HG03558 (cell line): ENCODE data around the gene KCNT1.

Experiments
- ATAC-seq: cut with Tn5 transposase; IDR thresholded peaks from one replicate; pipeline ENCODE4 v1.9.1; 2021; ENCODE audit warnings: moderate number of reproducible peaks; ENCODE audit not compliant: unreplicated experiment; ENCODE audit errors: extremely low read depth

Gene KCNT1

DNA sequence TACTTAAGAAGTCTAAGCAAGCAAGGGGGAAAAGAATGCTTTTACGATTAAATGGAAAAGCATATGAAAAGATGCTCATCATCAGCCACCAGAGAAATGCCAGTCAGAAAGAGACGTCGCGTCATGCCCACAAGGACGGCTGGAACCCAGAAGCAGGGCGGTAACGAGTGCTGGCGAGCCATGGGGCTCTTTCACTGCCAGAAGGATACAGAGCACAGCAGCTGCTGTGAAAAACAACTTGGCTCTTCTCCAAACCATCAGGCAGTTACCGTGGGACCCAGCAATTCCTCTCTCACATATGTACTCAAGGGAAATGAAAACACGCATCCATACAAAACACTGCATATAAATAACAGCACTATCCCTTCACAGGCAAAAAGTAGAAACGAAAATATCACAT lies 109.8 kb downstream of the KCNT1 start:
- ATAC-seq, result no peak

DNA sequence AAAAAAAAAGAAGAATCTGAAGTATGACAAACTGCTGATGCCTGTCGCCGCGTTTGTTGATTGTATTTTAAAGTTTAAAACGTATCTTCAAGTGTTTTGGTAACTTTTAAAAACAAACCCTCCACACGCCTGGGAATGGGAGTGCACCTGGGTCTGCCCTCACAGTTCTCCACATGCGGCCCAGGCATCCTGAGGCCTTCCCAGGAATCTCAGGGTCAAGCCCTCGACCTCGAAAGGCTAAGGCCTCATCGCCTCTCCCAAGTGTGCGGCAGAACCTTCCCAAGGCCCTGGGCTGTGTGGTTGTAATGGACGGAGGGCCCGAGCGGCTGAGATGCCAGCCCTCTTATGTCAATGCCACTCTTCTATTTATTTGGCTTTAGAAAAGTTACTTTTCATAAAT lies 111.0 kb downstream of the KCNT1 start:
- no peak for ATAC-seq

DNA sequence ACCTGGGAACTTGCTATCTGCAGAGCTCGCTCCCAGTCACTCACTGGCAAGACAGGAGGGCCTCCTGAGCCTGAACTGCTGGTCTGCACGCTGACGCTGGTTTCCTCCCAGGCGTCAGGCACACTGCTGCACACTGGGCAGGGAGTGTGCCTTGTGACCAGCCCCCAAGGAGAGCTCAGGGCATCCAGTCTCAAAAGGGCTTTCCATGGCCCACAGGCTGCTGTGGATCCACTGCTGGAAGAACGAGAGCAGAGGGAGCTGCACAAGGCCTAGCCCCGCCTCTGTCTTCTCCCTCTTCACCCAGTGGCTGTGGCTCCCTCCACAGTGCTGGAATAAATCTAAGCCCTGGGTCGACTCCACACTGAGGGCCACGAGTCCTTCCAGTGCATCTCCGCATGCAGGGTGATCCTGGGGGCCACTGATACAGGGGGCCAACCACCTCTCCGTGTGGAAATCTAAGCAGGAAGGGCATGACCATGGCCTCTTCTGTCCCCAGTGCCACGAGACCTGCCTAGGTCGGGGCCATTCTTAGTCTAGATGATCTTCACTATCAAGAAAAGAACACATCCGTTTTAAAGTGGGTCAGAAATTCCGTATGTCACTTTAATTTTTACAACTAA lies 111.8 kb downstream of the KCNT1 start:
- no peak for ATAC-seq

DNA sequence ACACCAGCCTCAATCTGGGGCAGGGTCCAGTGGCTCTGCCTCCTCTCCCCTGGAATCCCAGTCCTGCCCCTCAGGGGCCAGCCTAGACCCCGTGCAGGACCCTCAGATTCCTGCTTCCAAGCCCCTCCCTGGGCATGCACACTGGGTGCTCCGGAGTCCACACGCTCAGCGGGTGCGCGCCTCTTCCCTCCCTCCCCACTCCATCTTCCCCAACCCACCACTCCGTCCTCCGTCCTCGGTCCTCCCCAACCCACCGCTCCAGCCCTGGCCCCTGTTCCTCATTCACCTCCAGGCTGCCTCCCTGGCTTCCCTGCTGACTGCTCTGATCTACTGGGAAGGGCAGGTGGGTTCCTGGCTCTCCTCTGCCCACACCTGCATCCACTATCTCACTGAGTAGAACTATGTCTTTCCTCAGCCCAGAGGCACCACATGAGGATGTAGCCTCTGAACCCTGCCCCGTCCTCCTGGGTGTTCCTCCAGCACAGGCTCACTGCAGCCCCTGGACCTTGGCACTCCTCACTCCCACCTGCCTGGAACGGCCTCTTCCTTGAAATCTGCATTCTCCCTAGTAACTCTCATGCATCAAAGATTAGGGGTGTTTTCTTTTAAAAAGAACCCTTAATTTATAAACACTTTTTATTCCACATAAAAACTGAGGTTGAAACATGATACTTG lies 112.6 kb downstream of the KCNT1 start:
- ATAC-seq, result no peak

DNA sequence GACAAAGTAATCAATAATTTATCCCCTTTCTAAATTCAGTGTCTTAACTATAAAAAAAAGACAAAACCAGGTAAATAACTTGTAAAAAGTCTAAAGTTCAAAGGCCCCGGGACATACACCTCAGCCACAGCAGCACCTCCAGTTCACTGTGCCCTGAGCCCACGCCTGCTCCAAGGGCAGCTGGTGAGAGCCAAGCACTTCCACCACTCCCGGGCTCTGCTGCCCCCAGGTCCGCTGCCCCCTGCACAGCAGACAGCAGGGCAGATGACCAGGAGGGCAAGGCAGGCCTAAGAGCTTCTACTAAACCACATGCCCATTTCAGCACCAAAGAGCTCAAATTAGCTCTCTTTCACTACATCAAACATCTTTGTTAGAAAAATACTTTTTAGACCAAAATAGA lies 113.4 kb downstream of the KCNT1 start:
- no peak for ATAC-seq

DNA sequence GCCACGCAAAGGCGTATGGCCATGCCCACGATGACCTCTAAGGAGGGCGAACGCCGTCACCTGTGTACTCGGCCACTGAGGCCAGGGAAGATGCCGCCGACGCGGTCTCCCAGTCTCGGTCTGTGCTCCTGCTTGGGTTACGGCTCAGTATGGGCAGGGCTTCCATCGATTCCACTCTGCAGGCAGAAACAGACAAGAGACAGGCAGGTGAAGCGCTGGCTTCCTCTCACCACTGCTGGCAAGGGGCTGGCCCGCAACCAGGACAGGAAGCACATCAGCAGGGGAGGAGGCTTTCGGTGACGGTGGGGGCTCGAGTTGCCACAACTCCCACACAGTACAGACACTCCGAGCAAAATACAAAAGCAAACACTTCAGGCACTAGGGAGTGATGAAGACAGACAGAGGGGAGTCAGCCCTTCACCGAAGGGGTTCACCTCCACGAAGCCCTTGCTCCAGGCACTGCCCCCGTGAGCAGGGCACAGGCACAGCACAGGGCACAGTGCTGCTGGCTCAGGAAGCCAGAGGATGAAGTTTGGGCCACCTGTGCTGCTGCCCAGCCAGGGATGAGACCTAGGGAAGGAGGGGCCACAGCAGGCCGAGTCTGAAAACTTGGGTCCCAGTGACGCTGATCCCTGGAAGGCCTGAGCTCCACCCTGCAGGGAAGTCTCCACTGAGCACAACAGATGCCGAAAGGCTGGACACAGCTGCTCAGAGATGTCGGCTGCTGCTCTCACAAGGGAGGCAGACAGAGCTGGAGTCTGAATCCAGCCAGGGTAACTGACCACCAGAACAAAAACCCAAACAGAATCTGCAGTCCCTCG lies 114.1 kb downstream of the KCNT1 start:
- ATAC-seq, result no peak

DNA sequence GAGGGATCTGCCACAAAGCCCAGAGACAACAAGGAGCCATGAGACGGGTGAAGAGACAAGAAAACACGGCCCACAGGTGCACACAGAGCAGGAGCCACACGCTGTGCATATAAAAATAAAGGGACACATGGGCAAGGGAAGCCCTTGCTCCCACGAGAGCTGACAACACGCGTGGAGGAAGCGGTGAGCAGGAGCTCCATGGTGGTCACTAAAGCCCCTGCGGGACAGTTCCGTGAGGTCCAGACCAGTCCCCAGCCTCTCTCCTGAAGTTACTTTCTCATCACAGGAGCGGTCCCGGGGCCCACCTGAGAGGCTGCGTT lies 114.6 kb downstream of the KCNT1 start:
- ATAC-seq, result no peak

DNA sequence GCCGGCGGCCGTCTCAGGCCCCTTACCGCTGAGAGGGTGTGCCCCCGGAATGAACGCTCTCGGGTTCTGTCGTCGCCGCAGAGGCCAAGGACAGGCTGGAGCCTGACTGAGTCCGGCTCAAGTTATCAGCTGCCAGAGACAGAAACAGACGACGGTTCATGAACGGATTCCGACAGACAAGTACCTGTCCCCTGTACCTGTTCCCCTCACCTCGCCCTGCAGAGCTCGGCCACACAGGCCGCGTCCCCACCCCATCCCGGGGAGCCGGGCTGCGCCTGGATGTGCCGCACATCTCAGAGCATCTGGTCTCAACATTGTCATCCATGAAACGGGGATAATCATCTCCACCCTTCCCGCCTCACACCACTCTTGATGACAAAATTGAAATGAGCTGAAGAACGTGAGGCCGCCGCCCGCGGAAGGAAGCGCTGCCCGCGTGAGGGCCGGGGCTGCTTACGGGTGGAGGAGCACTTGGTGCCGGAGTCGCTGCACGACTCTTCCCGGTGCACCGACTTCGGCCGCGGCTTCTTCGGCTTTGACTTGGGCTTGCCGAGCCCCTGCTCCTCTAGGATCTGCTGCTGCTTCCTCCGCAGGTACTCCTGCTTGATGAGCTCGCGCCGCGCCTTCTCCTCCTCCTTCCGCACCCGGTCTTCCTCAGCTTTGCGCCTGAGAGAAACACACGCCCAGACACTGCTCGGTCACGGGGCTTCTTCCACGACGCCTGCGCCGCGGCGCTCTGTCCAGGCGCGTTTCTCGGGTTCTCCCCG lies 116.1 kb downstream of the KCNT1 start:
- ATAC-seq, result no peak

DNA sequence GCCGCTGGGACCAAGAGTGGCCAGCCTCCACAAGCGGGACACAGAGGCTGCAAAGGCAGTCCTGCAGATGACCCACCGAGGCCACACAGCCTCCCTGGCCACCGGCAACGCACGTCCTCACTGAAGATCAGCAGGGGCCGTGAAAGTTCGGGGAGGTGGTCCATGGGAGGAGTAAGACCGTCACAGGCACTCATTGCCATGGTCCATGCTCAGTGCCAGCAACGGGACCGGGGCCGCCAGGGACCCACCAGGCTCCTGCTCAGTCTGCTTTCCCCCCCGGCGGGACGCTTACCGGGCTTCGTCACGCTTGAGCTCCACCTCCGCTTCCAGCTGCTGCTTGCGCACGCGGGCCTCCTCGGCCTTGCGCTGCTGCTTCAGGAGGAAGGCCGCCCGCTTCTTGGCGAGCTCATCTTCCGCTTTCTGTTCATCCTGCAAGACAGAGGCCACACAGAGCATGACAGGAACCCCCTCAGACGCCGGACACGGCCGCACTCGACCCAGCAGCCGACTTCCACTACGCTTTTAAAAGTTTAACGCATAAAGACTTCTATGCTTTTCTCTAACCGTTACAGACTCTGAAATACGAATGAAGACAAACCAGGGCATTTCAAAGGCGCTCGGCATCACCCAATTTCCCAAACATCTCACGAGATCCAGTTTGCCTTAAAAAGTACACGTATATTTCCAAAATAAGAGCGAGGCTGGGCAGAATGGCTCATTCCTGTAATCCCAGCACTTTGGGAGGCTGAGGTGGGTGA lies 116.9 kb downstream of the KCNT1 start:
- ATAC-seq, result no peak

DNA sequence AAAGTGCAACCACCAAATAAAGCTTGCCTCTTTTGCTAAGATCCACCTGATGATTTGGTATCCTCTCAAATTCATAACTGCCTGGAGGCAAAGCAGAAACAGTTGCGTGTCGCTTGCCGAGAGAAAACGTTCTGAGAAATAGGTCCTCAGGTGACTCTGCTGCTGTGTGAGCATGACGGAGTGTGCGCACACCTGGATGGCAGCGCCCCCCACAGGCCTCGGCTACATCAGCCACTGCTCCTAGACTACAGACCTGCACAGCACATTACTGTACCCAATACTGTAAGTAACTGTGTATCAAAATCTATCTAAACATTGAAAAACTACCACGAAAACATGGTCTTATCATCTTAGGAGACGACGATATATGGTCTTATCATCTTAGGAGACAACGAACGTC lies 117.9 kb downstream of the KCNT1 start:
- ATAC-seq, result no peak

DNA sequence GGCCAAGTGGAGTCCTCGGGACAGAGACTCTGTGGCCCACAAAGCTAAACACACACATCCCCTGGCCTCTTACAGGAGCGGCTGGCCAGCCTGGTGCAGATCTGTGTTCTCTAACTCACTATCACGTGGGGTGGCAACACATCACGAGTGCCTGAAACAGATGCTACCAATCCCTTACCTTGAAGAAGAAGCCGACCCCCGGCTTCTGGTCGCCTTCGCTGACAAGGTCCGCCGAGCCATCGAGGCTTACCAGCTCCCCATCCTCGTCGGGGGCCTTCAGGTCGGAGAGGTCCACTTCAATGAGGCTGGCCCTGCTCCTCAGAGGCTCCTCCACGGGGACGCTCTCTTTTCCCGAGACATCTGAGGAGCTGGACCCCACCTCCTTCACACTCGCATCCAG lies 118.7 kb downstream of the KCNT1 start:
- ATAC-seq, result no peak

DNA sequence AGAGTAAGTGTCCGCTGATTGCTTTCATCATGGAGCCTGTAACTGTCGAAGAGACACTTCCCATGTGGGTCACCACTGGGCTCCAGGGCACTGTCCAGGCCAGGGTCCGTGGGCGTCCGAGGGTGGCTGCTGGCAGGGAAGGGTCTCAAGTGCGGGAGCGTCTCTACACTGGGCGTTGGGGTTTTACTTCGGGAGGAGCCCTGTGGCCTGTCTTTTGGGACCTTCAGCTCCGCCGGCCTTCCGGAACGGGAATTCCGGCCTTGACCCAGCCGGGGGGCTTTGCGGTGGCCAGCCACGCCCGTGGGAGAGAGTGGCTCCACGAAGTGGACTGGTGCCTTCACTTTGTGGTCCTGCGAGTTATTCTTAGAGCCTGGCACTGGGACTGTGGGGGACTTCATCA lies 119.1 kb downstream of the KCNT1 start:
- ATAC-seq, result no peak

DNA sequence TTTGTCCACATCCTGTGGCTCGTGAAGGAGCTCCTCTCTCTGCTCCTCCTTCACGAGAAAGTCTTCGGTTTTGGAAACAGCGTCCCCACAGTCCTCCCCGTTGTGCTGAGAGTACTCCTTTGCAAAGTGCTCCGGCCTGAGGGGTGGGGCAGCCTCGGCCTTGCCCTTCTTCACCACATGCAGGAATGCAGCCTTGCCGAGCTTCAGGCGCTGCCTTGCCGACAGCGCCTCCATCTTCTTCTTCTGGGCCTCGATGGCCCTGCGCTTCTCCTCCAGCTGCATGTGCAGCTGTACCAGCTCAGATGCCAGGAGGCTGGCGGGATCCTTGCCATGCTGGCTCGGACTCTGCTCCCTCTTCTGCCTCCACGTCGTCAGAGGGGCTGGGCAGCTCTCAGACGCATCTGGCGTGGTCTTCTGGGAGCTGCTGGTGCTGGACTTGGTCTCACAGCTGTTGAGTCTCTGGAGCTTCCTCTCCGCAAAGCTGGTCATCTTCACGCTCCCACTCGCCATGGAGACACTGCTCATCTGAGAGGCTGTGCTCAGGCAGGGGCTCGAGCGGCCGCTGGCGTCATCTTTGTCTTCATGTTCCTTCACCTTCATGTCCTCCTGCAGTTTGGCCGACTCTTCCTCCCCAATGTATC lies 119.9 kb downstream of the KCNT1 start:
- no peak for ATAC-seq

DNA sequence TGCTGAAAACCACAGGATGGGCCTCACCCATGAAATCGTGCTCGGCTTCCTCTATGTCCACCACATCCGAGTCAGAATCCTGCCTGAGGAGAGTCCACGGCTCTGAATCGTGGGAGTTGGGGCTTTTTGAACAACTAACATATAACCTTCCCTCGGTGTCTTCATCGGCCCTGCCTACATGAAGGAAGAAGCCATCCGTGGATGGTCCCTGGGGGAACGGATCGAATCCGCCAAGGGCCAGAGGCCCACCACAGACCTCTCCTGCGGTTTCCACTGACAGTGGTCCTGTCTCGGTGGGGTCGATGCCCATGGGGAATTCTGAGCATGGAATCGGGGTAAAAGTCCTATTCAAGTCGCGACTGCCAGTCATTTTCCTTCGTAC lies 120.4 kb downstream of the KCNT1 start:
- ATAC-seq, result no peak

DNA sequence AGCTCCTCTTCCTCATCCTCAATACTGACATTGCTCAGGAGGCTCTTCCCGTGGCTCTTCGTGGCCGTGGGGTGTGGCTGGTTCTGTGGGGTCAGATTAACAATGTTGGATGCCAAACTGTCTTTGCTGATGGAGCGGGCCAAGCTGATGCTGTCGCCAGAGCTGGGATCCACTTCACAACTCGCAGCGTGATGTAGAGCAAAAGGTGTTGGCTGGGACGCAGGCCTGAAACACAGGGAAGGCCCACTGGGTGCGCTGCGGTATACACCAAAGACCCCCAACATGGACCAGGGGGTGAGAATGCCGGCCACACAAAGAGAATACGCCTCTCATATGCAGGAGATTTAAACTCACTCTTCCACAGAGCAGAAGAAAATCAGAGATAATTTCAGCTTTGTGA lies 121.1 kb downstream of the KCNT1 start:
- ATAC-seq, result no peak

DNA sequence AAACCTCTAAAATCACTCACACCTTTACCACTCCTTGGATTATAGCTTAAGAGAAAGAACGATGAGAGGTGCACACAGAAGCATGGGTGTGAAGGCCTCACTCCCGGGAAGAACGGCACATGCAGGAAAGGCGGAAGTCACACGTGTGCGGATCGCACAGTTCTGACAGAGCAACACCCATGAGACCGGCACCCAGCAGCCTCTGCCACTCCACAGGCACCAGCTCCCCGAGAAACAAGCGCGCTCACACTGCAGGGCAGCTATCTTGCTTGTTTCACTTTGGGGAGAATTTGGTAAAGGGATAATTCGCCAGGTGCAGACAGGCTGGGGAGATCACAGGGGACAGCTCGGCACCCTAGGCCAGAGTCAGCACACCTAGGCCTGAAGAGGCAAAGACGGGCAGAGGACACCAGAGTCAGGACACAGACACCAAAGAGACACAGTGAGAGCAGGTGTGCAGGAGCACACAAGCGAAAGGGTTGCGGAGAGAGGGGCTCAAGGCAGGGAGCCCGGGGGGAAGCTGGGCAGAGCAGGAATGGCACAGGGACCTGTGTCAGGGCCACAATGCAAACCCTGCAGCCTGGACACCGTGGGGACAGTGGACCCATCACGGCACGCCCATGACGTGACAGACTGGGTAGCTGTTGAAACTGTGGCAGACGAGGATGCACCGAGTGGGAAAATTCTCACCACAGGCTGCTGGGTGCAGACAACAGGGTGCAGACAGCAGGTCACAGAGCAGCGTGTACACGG lies 123.6 kb downstream of the KCNT1 start:
- no peak for ATAC-seq

DNA sequence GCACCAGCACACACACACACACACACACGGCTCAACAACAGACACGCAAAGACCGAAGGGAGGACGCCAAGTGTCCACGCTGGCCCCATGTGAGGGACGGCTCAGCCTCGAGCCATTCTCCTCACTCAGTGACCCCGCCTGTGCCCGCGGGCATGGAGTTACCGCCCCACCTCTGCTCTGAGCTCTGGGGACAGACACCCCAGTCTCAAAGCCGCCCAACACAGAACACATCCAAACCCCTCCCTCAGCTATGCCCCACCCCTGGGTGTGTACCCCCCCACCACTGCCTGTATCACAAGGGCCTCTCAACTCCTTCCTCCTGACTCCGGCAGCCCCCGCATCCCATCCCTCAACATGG lies 124.2 kb downstream of the KCNT1 start:
- ATAC-seq, result no peak

DNA sequence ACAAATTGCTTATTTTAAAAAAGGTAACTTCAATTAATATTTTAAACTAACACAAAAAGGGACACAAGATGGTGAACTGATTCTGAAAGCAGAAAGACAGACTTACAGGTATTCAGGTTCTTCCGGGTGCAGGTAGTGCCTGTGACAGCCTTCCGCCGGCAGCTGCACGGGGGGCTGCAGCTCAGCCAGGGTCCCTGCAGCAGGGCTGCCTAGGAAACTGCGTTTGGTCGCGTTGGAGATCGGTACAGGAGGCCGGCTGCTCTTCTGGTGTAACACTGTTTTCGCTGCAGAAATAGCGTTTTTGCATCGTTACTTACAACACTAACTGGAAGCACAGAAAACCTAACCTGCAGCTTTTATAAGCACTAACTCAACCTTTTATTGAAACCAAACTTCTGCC lies 125.3 kb downstream of the KCNT1 start:
- no peak for ATAC-seq

DNA sequence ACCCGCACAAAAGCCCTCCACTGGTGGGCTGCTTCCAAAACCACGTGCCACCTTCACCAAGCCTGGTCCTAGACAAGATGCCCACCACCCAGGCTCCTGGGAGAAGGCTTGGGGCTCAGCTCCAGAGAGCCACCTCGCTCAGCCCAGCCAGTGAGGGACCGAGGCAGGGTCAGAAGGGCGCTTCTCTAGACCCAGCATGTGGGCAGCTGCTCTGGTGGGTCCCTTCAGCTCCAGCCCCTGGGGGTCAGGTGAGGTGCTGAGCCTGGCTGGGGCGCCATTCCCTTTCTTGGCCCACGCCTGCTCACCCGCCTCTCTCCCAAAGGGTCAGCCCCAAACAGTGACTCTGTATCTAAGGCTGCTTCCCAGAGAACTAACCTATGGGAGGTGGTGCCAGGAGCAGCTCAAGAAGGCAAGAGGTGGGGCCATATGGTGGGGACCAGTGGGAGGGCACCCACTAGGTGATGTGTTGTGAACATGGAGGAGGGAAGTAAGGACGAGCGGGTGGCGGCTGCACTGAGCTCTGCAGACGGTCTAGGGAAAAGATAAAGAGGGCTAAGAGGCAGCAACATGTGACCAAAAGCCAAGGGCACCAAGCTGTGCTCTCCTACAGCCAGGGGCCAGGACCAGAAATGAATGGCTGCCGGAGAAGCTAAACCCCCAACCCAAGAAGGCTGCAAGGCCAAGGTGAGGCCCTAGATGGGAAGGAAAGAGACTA lies 126.0 kb downstream of the KCNT1 start:
- ATAC-seq, result no peak
